Islet of Langerhans (tissue), 1 donor: Measurements from ENCODE around the gene OIP5.
"Not testable (repeated sequence)": the region's sequence is repeated elsewhere in the genome, so short reads cannot be mapped to it uniquely, and the experiment has no call there.

Experiments used
- FAIRE-seq: peaks from one replicate; lab custom pipeline; 2011; peaks lifted over from hg19 to GRCh38; lab: Jason Lieb, UNC

The OIP5 gene

DNA sequence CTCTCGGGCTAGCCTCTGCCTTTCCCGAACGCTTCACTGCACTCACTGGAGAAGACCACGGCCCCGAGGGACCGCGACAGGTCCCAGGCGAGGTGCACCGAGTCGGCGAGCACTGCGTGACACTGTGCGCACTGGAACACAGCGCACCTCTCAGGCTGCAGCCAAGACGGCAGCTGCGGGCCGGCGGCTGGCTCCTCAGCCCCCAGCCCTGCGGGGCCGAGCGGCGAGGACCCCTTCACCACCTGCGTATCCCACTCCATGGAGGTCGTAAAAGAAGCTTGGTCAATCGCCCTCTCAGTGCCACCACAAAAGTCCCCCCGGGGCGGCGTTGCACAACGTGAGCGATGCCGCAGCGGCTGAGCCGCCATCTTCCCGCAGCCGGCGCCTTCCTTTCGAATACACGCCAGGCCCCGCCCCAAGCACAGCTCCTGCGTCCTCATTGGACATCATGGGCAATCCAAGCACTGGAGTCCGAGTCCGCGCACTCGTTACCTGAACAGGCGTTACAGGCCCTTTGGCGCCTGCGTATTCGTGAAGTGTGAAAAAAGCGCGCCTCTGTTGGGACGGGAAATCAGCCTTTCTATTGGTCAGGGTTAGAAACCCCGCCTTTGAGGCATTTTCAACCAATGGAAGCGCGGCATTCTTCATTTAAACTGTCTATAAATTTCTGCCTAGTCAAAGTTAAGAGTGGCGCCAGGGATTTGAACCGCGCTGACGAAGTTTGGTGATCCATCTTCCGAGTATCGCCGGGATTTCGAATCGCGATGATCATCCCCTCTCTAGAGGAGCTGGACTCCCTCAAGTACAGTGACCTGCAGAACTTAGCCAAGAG lies at the start of gene OIP5, which contains the start of gene NUSAP1:
OIP5 (minus strand) TSS at position 398 of the 832 bp plus-strand sequence; CDS start at position 368, 30 bp downstream.
NUSAP1 (plus strand) TSS at position 688 of the 832 bp plus-strand sequence; CDS start at position 765, 77 bp downstream.
- FAIRE-seq = peak; percentile 95

DNA sequence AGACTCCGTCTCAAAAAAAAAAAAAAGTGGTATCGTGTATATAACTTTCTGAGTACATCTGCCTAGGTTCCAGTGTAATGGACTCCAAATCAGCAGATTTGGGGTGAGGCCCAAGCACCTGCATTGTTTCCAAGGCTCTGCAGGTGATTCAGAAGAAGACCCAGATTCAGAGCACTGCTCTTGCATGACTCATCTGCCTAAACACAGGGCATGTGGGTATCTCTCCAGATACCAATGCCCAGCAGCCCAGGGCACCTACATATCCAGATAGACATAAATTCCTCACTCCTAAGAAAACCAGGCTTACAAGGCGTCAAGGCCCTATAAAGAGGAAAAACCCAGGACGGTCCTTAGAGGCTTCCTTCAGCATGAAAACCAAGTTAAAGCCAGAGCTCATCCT lies 45.6 kb upstream of the OIP5 start:
- FAIRE-seq = no peak

DNA sequence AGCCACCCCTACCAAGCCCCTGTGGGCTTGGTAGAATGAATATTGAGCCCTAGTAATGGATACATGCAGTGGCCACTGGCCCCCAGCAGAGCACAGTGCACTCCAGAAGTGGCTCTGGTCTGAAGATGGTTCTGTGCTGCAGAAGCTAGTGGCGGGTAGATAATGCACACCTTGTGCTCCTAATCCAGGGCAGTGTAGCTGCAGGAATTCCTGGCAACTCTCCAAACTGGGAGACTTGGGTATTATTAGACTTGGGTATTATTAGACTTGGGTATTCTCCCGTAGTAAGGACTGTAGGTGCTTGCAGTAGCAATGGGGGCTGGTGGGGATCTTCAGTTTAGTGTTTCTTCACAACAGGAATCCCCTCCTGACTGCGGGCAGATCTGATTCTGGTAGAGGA lies 35.0 kb upstream of the OIP5 start:
- FAIRE-seq = no peak

DNA sequence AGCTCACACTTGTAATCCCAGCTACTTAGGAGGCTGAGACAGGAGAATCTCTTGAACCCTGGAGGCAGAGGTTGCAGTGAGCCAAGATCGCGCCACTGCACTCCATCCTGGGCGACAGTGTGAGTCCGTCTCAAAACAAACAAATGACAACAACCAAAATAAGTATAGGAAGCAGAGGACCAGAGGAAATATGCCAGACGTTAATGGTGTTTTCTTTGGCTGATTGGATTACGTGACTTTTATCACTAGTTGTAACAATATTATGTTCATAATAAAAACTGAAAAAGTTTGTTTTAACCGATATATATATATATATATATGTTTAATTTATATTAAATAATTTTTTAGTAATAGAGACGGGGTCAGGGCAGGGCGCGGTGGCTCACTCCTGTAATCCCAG lies 22.0 kb upstream of the OIP5 start:
- FAIRE-seq = no peak

DNA sequence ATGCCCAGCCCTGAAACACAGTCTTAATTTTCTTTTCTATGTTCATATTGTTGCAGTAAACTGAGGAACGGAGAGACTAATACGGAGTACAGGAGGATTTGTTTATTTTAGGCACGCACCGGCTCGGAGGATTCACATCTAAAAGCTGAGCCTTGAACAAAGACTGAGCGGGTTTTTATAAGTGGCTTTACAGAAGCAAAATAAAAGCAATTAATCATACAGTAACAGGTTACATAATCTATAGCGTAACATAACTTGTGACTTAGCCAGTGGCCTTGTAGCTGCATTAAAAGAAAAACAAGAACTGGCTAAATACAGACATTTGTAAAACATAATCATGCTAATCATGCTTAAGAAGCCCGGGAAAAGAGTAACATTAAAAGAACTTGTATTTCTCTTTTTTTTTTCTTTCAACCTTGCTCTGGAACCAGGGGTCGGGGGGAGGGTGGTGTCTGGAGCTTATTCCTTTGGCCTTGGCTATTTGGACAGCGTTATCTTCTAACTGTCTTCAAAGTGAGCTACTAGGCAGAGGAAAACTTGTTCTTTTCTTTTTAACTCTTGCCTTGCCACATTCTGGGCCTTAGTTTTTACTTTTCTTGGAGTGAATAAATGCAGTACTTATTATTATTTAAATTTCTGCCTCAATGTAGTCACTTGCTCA lies 17.8 kb upstream of the OIP5 start:
- FAIRE-seq = no peak

DNA sequence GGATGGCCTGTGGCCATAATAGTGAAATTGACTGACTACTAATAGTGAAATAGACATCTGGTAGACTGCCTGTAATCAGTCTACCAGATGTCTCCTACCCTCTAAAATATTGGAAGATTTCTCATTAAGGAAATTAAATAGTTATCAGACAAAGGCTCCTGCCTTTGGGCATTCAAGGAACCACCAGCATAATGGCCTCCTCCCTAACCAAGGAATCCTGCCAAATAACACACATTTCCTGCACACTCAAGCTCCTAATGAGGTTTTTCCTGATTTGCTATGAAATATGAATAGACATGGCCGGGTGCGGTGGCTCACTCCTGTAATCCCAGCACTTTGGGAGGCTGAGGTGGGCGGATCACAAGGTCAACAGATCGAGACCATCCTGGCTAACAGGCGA lies 14.8 kb upstream of the OIP5 start:
- no peak for FAIRE-seq

DNA sequence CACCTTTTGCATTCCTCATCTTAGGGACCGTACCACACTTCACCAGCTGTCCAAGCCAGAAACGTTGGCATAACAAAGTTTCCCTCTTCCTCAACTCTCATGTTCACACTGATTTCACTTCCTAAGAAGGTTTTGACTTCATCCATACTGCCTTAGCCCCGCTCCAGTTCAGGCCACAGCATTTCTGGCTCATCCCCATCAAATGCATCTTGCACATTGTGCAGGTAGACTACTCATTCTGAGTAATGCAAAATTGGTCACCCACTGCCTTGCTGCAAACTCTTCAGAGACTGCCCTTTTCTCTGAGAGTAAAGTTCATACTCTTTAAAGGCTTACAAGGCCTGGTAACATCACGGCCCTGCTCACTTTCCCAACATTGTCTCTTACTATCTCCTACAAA lies 9.1 kb upstream of the OIP5 start:
- no peak for FAIRE-seq

DNA sequence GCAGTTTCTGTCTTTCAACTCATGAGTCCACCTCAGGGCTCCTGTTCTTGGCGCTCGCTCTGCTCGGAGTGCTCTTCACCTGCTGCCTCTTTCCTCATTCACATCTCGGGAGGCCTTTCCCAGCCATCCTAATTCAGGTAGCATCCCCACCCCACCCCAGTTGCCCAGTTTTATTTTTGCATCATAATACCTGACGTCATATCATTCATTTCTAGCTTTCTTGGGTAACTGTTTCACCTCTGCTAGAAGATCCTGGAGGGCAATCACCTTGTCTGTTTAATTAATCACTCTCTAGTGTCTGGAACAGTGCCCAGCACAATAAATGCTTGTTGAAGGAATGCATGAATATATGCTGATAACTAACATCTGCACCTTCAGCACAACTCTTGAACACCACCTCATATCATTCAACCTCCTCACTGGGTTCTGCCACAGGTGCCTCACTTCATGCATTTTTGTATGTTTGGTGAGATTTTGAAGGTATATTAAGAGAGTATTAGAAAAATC lies 7.9 kb upstream of the OIP5 start:
- FAIRE-seq = no peak

DNA sequence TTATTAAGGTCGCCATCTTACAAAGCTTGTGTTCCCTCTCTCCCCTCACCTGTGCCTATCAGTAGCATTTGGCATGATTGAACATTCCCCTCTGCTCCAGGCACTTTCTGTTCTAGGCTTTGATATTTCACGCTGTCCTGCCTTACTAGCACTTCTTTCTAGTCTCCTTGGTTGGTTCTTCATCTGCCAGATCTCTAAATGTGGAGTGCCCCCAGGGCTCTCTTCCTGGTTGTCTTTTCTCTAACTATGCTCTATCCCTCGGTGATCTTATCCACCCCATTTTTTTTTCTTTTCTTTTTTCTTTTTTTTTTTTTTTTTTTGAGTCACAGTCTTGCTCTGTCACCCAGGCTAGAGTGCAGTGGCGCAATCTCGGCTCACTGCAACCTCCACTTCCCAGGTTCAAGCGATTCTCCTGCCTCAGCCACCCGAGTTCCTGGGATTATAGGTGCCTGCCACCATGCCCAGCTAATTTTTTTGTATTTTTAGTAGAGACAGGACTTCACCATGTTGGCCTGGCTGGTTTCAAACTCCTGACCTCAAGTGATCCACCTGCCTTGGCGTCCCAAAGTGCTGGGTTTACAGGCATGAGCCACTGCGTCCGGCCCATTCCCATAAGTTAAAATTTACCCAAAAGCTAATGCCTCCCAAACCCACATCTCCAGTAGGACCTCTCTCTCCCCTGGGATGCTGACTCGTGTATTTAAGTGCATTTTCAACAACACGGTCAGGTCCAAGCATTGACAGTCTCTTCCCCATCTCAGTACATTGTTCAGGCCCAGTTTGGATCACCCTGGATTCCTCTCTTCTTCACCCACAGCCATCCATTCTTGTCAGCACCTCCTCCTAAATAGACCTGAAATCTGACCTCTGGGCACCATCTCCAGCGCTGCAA lies 5.5 kb upstream of the OIP5 start:
- FAIRE-seq = no peak

DNA sequence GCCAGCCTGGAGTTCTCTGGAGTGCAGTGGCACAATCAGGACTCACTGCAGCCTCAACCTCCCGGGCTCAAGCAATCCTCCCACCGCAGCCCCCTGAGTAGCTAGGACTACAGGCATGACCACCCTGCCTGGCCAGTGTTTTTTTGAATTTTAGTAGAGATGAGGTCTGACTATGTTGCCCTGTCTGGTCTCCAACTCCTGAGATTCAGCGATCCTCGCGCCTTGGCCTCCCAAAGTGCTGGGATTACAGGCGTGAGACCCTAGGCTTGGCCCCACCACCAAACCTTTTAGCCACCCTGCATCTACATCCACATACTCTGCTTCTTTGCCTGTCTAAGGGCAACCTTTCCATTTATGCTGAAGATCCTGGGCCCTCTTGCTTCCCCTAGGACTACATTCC lies 4.7 kb upstream of the OIP5 start:
- FAIRE-seq = no peak

DNA sequence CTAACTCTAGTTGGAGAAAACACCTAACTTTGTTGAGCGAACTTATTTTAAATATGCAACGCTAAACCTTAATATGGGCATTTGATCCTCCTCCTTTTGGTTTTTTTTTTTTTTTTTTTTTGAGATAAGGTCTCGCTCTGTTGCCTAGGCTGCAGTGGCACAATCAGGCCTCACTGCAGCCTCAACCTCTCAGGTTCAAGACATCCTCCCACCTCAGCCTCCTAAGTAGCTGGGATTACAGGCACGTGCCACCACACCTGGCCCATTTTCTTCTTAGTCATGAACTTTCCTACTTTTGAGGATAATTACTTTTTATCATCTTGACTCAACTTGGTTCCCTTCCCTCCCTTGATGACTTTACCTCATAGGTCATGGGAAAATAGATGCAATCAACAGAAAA lies 4.2 kb upstream of the OIP5 start:
- no peak for FAIRE-seq

DNA sequence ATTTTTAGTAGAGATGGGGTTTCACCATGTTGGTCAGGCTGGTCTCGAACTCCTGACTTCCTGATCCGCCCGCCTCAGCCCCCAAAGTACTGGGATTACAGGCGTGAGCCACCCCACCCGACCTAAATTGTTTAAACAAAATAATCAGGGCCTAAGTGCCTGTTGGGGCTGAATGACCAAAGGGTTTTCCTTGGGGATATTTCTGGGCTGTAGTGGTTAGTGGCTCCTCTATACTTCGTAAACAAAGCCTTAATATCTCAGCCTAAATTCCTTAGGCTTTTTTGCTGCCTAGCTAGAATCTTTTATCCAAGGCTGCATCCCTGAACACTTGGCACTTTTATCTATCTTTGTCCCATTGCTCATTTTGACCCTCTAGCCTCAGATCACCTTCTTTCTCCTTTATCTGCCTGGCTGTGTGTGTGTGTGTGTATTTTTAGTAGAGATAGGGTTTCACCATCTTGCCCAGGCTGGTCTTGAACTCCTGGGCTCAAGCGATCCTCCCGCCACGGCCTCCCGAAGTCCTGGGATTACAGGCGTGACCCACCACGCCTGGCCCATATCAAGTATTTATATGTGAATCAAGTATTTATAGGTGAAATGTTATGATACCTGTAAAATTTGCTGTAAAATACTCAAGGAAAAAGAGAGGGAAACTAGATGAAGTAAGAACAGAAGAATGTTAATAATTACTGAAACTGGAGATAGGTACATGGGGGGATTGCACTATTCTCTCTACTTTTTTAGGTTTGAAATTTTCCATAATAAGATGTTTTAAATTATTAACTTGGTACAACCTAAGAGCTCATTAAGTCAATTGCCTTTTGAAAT lies 2.1 kb upstream of the OIP5 start:
- FAIRE-seq = no peak

DNA sequence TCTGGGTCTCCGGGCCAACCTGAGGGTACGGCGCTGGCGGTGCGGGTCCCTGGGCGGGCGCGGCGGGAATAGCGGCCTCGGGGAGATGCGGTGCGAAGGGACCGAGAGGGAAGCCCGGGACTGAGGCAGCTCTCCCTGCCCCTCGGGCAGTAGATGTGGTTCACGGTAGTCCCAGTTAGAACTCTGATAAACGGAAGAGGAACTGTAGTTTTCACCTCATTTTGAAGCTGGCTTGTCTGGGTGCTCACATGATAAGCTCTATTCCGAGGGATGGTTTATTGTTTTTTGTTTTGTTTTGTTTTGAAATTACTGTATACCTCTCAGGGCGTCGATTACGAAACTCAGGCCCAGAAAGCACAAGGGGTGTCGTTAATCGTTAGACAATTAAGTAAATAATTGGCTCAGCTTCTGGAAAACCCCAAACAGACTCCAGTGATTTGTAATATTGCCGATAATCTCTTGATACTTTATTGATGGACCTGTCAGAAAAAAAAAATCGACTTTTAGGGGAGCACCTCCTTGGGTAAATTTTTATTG lies 703 bp upstream of the OIP5 start:
- no peak for FAIRE-seq

DNA sequence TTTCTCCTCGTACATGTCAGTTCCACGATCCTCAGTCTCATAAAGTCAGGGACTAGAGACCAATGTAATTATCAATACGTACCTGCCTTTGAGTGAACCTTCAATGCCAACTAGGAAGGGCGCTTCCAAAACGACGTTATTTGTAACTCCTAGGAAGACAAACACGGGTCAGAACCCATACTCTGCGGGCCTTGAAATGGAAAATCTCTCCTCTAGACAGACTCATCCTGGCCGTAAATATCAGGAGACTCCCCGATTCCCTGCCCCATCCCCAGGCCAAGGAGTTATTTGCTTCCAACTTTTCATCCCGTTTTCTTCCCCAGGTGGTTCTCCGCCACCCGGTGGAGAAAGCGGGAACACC lies 578 bp downstream of the OIP5 start:
- no peak for FAIRE-seq

DNA sequence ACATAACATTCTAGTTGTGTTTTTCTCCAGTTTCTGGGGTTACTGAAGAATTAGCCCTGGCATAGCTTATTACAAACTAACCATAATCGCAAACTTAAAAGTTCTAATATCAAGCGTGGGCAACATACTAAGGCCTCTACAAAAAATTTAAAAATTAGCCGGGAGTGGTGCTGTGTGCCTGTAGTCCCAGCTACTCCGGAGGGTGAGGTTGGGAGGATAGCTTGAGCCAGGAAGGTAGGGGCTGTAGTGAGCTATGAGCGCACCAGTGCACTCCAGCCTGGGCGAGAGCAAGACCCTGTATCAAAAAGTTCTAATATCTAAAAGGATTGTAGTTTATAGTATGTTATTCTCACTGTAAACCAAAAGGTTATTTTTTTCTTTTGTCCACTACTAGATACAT lies 1.1 kb downstream of the OIP5 start:
- FAIRE-seq = no peak

DNA sequence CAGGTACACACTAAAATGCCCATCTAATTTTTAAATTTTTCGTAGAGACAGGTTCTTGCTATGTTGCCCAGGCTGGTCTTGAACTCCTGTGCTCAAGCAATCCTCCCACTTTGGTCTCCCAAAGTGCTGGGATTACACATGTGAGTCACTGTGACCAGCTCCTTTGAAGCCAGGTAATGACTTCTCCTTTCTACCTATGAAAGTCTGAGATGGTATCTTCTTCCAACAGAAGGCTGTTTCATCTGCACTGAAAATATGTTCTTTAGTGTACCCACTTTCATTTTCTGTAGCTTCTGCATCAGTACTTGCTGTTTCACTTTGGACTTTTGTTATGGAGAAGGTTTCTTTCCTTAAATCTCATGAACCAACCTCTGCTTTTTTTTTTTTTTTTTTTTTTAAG lies 8.8 kb downstream of the OIP5 start:
- no peak for FAIRE-seq

DNA sequence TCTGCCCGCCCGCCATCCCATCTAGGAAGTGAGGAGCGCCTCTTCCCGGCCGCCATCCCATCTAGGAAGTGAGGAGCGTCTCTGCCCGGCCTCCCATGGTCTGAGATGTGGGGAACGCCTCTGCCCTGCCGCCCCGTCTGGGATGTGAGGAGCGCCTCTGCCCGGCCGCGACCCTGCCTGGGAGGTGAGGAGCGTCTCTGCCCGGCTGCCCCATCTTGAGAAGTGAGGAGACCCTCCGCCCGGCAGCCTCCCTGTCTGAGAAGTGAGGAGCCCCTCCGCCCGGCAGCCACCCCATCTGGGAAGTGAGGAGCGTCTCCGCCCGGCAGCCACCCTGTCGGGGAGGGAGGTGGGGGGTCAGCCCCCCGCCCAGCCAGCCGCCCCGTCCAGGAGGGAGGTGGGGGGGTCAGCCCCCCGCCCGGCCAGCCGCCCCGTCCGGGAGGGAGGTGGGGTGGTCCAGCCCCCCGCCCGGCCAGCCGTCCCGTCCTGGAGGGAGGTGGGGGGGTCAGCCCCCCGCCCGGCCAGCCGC lies 11.5 kb downstream of the OIP5 start:
- not testable (repeated sequence) for FAIRE-seq

DNA sequence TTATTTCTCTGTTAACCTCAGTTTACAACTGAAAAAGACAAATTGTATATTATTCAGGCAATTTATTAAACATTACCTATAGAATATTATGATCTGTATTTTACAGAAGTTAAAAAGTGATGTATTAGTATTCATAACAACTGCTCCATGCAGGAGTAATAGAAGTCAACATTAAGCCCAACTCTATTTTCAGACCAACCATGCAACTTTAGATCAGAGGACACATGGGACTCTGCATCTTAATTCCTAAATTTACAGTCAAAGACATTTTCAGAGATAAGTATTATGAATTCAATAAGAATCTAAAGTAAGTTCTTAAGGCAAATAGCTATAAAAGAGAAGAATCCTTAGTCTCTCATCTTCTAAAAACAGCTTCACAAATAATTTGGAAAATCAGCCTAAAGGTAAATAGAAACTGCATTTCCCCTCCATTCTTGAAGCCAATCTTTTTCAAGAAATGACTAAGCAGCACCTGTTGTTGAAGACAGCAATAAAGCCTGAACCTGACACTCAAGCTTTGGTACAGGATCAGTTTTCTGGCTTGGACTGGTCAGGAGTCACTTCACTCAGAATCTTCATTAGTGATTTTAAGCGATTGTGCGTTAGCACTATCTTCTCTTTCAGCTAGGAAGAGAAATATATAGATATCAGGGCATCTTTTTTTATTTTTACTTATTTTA lies 23.0 kb downstream of the OIP5 start:
- FAIRE-seq = no peak

DNA sequence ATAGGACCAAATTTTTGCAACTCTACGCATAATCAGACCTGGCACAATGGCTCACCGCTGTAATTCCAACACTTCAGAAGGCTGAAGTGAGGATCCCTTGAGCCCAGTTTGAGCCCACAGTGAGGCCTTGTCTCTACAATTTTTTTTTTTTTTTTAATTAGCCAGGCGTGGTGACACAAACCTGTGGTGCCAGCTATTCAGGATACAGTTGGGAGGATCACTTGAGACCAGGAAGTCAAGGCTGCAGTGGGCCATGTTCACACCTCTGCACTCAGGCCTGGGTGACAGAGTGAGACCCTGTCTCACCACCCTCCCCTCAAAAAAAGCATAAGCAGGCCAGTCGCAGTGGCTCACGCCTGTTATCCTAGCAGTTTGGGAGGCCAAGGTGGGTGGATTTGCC lies 24.7 kb downstream of the OIP5 start:
- no peak for FAIRE-seq

DNA sequence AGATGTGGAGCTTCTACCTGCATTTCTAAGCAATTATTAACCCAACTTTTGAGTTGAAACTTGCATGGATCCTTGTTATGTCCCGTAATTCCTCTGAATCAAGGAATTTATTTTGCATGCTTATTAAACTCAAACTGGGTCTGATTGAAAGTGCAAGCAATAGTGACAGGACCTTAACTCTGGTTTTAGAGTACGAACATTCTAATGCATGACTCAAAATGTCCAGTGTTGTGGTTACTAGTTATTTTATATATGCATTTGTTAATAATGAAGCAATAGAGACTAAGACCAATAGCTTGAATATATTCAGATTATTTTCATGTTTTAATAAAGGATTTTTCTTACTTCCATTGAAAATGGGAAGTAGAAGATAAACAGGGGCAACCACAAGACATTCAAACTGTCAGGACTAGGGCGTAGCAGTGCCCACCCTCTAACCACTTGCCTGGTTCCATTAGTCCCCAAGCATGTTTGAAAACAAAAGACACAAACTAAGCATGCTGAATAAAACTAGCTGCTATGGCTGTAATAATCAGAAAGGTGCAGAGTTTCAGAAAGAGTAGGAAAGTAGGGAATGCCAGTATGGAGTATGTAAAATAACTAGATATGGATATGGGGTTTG lies 28.1 kb downstream of the OIP5 start:
- no peak for FAIRE-seq
